Trophoblast cell (in vitro differentiated cells and primary cell): ENCODE data around the gene TTC23L.

ENCODE experiments used
- DNase-seq, 2 donors: peaks; one replicate each; pipeline ENCODE4 v3.0.0-alpha.2; 2016
- H2AFZ ChIP-seq: 2 replicates; pipeline ENCODE4 v1.6.1; 2013; ENCODE audit warnings: low read length, moderate library complexity, mild to moderate bottlenecking; ENCODE audit not compliant: insufficient read depth, poor library complexity
- H2AK5ac ChIP-seq: 2 replicates; pipeline ENCODE4 v1.6.1; 2013; ENCODE audit warnings: mild to moderate bottlenecking, low read length
- H2BK120ac ChIP-seq: 2 replicates; pipeline ENCODE4 v1.6.1; 2013; ENCODE audit warnings: low read length, mild to moderate bottlenecking, moderate library complexity; ENCODE audit not compliant: insufficient read depth, poor library complexity
- H2BK12ac ChIP-seq: 2 replicates; pipeline ENCODE4 v1.6.1; 2013; ENCODE audit warnings: mild to moderate bottlenecking, low read length, moderate library complexity
- H2BK5ac ChIP-seq: 2 replicates; pipeline ENCODE4 v1.6.1; 2013; ENCODE audit warnings: low read length, low read depth, moderate library complexity, mild to moderate bottlenecking; ENCODE audit not compliant: poor library complexity
- H3K14ac ChIP-seq: 2 replicates; pipeline ENCODE4 v1.6.1; 2013; ENCODE audit warnings: mild to moderate bottlenecking, low read length
- H3K18ac ChIP-seq: 2 replicates; pipeline ENCODE4 v1.6.1; 2013; ENCODE audit warnings: mild to moderate bottlenecking, low read length
- H3K23ac ChIP-seq: 2 replicates; pipeline ENCODE4 v1.6.1; 2013; ENCODE audit warnings: low read length
- H3K27ac ChIP-seq: 2 replicates; pipeline ENCODE4 v1.5.1; 2013; ENCODE audit warnings: low read depth, mild to moderate bottlenecking, inconsistent platforms, low read length, moderate library complexity
- H3K27me3 ChIP-seq: 2 replicates; pipeline ENCODE4 v1.6.1; 2013; ENCODE audit warnings: inconsistent platforms, mild to moderate bottlenecking, low read length, moderate library complexity; ENCODE audit not compliant: insufficient read depth
- H3K36me3 ChIP-seq, 2 experiments: 1 replicate in 1 of 2; 2 replicates in 1 of 2; pipeline ENCODE4 v1.6.1; 2013; ENCODE audit warnings: low read length in 2 of 2, mild to moderate bottlenecking in 2 of 2, moderate library complexity in 1 of 2; ENCODE audit not compliant: insufficient read depth in 2 of 2, control insufficient read depth in 1 of 2
- H3K4ac ChIP-seq: 2 replicates; pipeline ENCODE4 v1.6.1; 2013; ENCODE audit warnings: low read depth, mild to moderate bottlenecking, low read length, moderate library complexity
- H3K4me1 ChIP-seq, 2 experiments: 1 replicate in 1 of 2; 2 replicates in 1 of 2; pipeline ENCODE4 v1.6.1; 2013; ENCODE audit warnings: low read length in 2 of 2, mild to moderate bottlenecking in 2 of 2, moderate library complexity in 1 of 2; ENCODE audit not compliant: insufficient read depth in 2 of 2, control insufficient read depth in 1 of 2
- H3K4me2 ChIP-seq: 2 replicates; pipeline ENCODE4 v1.6.1; 2013; ENCODE audit warnings: inconsistent platforms, mild to moderate bottlenecking, low read length, moderate library complexity
- H3K4me3 ChIP-seq: 2 replicates; pipeline ENCODE4 v1.5.1; 2013; ENCODE audit warnings: mild to moderate bottlenecking, low read depth, low read length, inconsistent platforms
- H3K79me1 ChIP-seq: one replicate; pipeline ENCODE4 v1.6.1; 2013; ENCODE audit warnings: low read length
- H3K79me2 ChIP-seq: 2 replicates; pipeline ENCODE4 v1.6.1; 2013; ENCODE audit warnings: low read length, mild to moderate bottlenecking; ENCODE audit not compliant: control insufficient read depth, insufficient read depth, poor library complexity
- H3K9ac ChIP-seq: 2 replicates; pipeline ENCODE4 v1.6.1; 2013; ENCODE audit warnings: mild to moderate bottlenecking, low read length
- H3K9me3 ChIP-seq: 2 replicates; pipeline ENCODE4 v1.6.1; 2013; ENCODE audit warnings: low read depth, mild to moderate bottlenecking, control low read depth, inconsistent platforms, low read length; ENCODE audit not compliant: insufficient read depth
- H4K12ac ChIP-seq: 2 replicates; pipeline ENCODE4 v1.6.1; 2013; ENCODE audit warnings: low read depth, mild to moderate bottlenecking, low read length, moderate library complexity
- H4K8ac ChIP-seq: 2 replicates; pipeline ENCODE4 v1.6.1; 2013; ENCODE audit warnings: low read depth, mild to moderate bottlenecking, low read length, moderate library complexity
- H4K91ac ChIP-seq: one replicate; pipeline ENCODE4 v1.6.1; 2013; ENCODE audit warnings: low read depth, mild to moderate bottlenecking, low read length, moderate library complexity
- WGBS: extraction: QIAGEN DNeasy Blood & Tissue Kit; methylation state at CpG from one replicate; pipeline ENCODE4 v1.1.7; 2013; ENCODE audit warnings: missing lambda C conversion rate; ENCODE audit not compliant: insufficient read length, insufficient coverage; ENCODE audit errors: extremely low coverage; 5-methylcytosine and 5-hydroxymethylcytosine counted together

The TTC23L gene

GRCh38 chr5:34915139-34915855, 76.3 kb downstream of the TTC23L start, which contains the start of the genes BRIX1 and RAD1:
Gene BRIX1, plus strand, starts transcription at chr5:34915711. Its CDS starts 28 bp downstream, at chr5:34915739.
Gene RAD1, minus strand, starts transcription at chr5:34915504. Its CDS starts 612 bp downstream, at chr5:34914892.
- Histone ChIP-seq H3K14ac (peak within 1 kb of the TSS; percentile 90), H3K79me2 (peaks cover 8% of the 10 kb centered on the region), H4K12ac (peak within 1 kb of the TSS; percentile 79), H3K4me2 (peak within 1 kb of the TSS; percentile 66), H3K4me1 (peaks cover 0 to 2% of the 10 kb centered on the region in 2 experiments), H2AK5ac (peak within 1 kb of the TSS; percentile 96), H2BK12ac (no peak within 1 kb of the TSS), H2AFZ (peak within 1 kb of the TSS; percentile 92), H3K27ac (peak within 1 kb of the TSS; percentile 93), H3K27me3 (no peaks in the 10 kb centered on the region), H3K18ac (peak within 1 kb of the TSS; percentile 99), H3K4ac (peak within 1 kb of the TSS; percentile 98), H3K4me3 (peak within 1 kb of the TSS; percentile 89), H2BK5ac (peak within 1 kb of the TSS; percentile 95), H3K9me3 (no peaks in the 10 kb centered on the region), H2BK120ac (peak within 1 kb of the TSS; percentile 81), H3K23ac (no peak within 1 kb of the TSS), H3K36me3 (peaks cover 2 to 6% of the 10 kb centered on the region in 2 experiments), H3K79me1 (peaks cover 6% of the 10 kb centered on the region), H3K9ac (peak within 1 kb of the TSS; percentile 90), H4K8ac (peak within 1 kb of the TSS; percentile 99), H4K91ac (peak within 1 kb of the TSS; percentile 97)
- no CpG with 5 or more reads among the region's 67 CpGs for WGBS
- DNase-seq, result peak; percentile 97 to 98

- Histone ChIP-seq H3K4me3 (peak overlapping the region; percentile 89), H3K27me3 (no peaks in the 10 kb centered on the region), H2AFZ (peak overlapping the region; percentile 92), H4K8ac (peak overlapping the region; percentile 99), H2BK5ac (peak overlapping the region; percentile 45), H2AK5ac (peak overlapping the region; percentile 96), H2BK120ac (peak overlapping the region; percentile 52), H3K4me1 (peaks cover 0 to 2% of the 10 kb centered on the region in 2 experiments), H2BK12ac (no peak overlapping the region), H3K4ac (peak overlapping the region; percentile 98), H3K79me1 (peaks cover 6% of the 10 kb centered on the region), H4K12ac (peak overlapping the region; percentile 79), H3K23ac (no peak overlapping the region), H3K9me3 (no peaks in the 10 kb centered on the region), H3K4me2 (peak overlapping the region; percentile 63), H4K91ac (peak overlapping the region; percentile 97), H3K27ac (peak overlapping the region; percentile 49), H3K36me3 (peaks cover 3 to 6% of the 10 kb centered on the region in 2 experiments), H3K9ac (peak overlapping the region; percentile 90), H3K14ac (peak overlapping the region; percentile 90), H3K79me2 (peaks cover 8% of the 10 kb centered on the region), H3K18ac (peak overlapping the region; percentile 99)
- no CpG with 5 or more reads among the region's 20 CpGs for WGBS
- DNase-seq, result no peak
Measured at GRCh38 chr5:34915856-34916192, 76.9 kb downstream of the TTC23L start.

GRCh38 chr5:34916518-34916917, 77.6 kb downstream of the TTC23L start:
- no peak overlapping the region for H3K14ac ChIP-seq
- no CpG with 5 or more reads among the region's 6 CpGs for WGBS

GRCh38 chr5:34918025-34918424, 79.1 kb downstream of the TTC23L start:
- Histone ChIP-seq H3K36me3 (peaks cover 7 to 8% of the 10 kb centered on the region in 2 experiments), H3K4me2 (no peak overlapping the region), H2BK5ac (no peak overlapping the region), H2BK120ac (no peak overlapping the region), H3K27me3 (no peaks in the 10 kb centered on the region), H4K12ac (no peak overlapping the region), H3K79me1 (peaks cover 6% of the 10 kb centered on the region), H3K4ac (peak overlapping the region; percentile 24), H3K79me2 (peaks cover 8% of the 10 kb centered on the region), H3K23ac (no peak overlapping the region), H2BK12ac (no peak overlapping the region), H3K14ac (no peak overlapping the region), H3K9ac (no peak overlapping the region), H4K8ac (no peak overlapping the region), H4K91ac (no peak overlapping the region), H2AK5ac (no peak overlapping the region), H2AFZ (no peak overlapping the region), H3K27ac (no peak overlapping the region), H3K4me3 (no peak overlapping the region), H3K9me3 (no peaks in the 10 kb centered on the region), H3K4me1 (peaks cover 0 to 2% of the 10 kb centered on the region in 2 experiments), H3K18ac (no peak overlapping the region)
- no peak for DNase-seq
- no CpG with 5 or more reads among the region's 4 CpGs for WGBS

More at GRCh38 chr5:34916518-34916917, 77.6 kb downstream of the TTC23L start:
- no peak overlapping the region for H2AK5ac ChIP-seq
- no peak overlapping the region for H4K8ac ChIP-seq
- H4K91ac ChIP-seq, result no peak overlapping the region
- H3K18ac ChIP-seq, result no peak overlapping the region
- peaks cover 8% of the 10 kb centered on the region for H3K79me2 ChIP-seq
- H2BK120ac ChIP-seq, result no peak overlapping the region
- H2BK5ac ChIP-seq, result no peak overlapping the region
- no peak overlapping the region for H3K4me3 ChIP-seq
- no peaks in the 10 kb centered on the region for H3K27me3 ChIP-seq
- H3K9ac ChIP-seq, result no peak overlapping the region
- H4K12ac ChIP-seq, result no peak overlapping the region
- H3K27ac ChIP-seq, result no peak overlapping the region
- H3K4ac ChIP-seq, result peak overlapping the region; percentile 98
- H3K36me3 ChIP-seq, result peaks cover 6% of the 10 kb centered on the region in 2 experiments
- H3K4me1 ChIP-seq, result peaks cover 0 to 2% of the 10 kb centered on the region in 2 experiments
- no peak overlapping the region for H3K23ac ChIP-seq
- peak overlapping the region; percentile 63 for H3K4me2 ChIP-seq
- no peak overlapping the region for H2AFZ ChIP-seq
- no peak for DNase-seq
- no peaks in the 10 kb centered on the region for H3K9me3 ChIP-seq
- no peak overlapping the region for H2BK12ac ChIP-seq
- peaks cover 6% of the 10 kb centered on the region for H3K79me1 ChIP-seq
